Islet of Langerhans (tissue), 1 donor: Measurements from ENCODE around the gene TAF1C.
A peak's percentile ranks its signal among the peaks of the same experiment; 100 is the strongest.

Experiments
- FAIRE-seq: peaks from one replicate; lab custom pipeline; 2011; peaks lifted over from hg19 to GRCh38; lab: Jason Lieb, UNC

TAF1C gene

DNA sequence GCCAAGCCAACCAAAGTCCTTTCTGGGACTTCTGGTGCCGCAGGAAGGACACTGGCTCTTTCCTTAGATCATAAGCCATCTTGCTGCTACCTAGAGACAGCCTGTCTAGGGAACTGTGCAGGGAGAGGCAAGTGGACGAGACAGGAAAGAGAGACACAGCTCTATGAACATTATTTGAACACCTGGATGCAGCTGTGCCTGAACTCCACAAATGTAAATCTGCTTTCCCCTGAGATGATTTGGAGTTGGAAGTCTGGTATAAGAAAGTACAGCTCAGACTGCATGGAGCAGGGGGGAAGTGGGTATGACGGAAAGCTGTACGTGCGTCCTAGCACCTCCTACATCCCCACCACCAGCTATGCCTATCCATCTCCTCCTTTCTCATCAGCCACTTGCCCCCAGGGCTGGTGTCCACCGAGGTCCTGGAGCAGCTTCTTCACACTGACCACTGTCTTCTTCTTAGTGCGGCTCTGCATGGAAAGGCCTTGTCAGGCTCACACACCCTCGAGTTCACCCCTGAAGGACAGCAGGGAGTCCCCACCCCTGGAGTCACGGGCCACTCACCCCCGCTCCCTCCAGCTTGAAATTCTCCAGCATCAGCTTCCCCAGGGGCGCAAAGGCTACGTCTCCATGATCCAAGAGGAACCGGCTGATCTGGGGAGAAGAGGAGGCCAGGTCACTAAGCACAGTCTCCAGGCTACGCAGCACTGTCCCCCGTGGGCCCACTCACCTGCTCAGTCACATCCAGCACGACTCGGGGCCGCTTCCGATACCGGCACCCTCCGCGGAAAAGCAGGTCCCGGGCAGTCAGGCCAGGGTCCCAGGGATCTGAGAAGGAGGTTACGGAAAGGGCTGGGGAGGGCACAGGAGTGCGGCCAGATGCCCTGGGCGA lies 3.9 kb downstream of the TAF1C start:
- FAIRE-seq = no peak

GRCh38 chr16:84182104-84182503 lies 4.8 kb downstream of the TAF1C start:
- no peak for FAIRE-seq

- FAIRE-seq = no peak
Observed at GRCh38 chr16:84181144-84181915, 5.5 kb downstream of the TAF1C start.

- no peak for FAIRE-seq
Observed at GRCh38 chr16:84180519-84181140, 6.2 kb downstream of the TAF1C start.

DNA sequence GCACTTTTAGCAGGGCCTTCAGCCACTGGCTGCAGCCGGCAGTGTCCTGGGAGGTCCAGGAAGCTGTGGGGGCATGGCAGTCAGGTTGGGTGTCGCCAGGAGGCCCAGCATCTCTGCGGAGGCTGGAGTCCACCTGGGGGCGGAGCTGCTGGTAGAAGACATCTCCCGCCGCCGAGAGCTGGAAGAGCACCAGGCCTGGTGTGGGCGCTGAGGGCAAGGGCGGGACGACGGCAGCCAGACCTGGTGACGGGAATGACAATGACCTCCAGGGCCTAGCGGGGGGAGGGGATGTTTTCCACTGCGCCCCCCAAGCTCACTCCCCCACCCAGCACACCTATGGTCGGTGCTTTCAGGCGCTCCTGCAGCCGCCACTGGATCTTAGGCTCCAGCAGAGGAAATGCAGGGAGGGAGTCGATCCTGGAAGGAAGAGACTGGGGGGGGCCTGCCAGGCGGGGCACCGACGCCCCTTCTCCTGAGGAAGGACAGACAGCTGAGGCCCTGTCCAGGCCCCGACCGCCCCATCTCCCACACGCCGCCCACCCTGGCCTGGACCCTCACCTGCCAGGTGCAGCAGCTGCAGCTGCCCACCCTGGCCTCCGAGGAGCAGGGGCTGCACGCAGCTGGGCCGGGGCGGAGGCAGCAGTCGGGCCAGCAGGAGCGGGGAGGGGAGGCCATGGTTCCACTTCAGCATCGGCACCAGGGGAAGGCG lies 7.1 kb downstream of the TAF1C start:
- no peak for FAIRE-seq

DNA sequence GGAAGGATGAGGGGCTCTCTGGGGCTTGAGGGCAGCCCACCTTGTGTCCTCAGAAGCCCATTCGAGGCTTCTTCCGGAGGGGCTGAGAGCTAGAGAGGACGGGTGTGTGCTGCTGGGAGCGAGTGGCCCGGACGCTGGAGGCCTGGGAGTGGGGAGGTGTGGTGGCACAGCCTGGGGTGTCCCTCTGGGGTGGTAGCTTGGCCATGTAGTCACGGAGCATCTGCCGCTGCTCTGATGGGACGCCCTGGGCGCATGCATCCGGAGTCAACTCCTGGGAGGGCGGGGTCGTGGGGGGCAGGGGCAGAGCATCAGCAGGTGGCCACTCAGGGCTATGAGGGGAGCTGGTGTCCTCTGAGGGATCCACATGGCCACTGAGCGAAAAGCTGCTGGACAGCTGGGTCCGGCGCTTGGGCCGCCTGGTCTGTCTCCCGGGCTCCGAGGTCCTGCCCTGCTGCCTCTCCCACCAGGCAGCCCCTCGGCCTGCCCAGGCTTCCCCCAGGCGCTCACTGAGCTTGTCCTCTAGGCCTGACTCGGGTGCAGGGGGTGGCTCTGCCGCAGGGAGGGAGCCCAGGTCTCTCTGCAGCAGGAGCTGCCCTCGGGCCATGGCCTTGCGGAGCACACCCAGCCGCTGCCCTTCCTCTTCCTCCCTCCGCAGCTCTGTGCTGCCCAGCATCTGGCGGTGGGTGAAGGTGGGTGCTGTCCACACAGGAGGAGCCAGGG lies 7.8 kb downstream of the TAF1C start:
- no peak for FAIRE-seq

GRCh38 chr16:84178146-84178765 lies 8.6 kb downstream of the TAF1C start:
- no peak for FAIRE-seq

GRCh38 chr16:84177741-84178073 lies 9.2 kb downstream of the TAF1C start:
- no peak for FAIRE-seq

DNA sequence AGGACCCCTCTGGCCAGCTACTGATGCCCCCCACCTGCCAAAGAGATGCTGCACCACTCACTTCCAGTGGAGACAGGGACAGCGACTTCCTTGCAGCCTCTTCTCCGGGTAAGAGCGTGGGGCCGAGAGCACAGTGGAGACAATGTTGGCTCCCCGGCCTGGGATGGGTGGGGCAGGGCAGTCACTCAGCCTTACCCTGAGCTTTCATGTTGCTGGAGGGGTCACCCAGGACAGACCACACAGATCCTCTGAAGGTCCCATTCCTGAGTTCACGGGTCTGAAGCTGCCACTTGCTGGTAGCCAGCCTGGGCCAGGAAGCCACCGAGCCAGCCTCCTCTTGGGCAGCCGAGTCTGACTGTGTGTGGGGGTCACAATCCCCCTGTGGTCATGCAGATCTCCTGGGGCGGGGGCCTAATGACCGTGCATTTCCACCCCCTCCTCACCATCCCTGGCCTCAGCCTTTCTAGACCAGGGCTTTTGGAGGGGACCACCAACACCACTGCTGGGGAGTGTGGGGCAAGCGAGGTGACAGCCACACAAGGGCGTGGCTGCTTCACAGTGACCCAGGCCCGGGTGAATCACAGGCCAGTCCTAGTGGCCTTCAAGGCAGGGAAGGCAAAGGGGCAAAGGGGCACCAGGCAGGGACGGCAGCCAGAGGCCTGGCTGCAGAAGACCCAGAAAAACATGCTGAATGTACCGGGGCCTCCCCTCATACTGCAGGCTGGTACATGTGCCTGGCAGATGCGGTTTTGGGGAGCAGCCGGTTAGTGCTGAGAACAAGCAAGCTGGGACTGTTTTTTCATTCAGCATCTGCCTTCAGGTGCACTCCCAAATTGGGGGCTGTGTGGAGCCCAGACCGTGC lies 10.4 kb downstream of the TAF1C start:
- no peak for FAIRE-seq

GRCh38 chr16:84175350-84176081 lies 11.3 kb downstream of the TAF1C start:
- FAIRE-seq = peak; percentile 36

DNA sequence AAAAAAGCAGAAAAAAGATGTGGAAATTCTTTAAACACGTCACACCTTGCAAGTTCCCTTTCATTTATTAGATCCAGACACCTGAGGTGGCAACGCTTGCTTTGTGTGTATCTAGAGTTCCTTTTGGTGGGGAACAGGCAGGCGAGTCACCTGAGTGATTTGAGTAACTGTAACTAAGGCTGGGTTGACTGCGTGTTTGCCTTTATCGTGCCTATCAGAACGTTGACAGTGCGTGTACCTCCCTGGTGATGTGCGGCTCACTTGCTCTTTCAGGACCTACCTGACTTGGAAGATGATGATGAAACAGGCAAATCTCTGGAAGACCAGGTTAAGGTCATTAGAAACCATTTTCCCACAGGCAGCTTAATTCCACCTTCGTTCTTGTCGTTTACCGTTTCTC lies 12.5 kb downstream of the TAF1C start:
- no peak for FAIRE-seq

DNA sequence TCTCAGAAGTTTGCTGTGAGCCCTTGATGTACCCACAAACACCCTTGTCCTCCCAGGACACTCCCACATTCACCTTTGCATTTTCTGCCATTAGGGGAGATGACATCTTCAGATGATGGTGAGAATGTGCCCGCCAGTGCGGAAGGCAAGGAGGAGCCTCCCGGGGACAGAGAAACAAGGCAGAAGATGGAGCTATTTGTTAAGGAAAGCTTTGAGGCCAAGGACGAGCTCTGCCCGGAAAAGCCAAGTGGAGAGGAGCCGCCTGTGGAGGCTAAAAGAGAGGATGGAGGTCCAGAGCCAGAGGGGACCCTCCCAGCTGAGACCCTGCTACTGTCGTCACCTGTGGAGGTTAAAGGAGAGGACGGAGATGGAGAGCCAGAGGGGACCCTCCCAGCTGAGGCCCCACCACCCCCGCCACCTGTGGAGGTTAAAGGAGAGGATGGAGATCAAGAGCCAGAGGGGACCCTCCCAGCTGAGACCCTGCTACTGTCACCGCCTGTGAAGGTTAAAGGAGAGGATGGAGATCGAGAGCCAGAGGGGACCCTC lies 17.0 kb downstream of the TAF1C start:
- no peak for FAIRE-seq

- no peak for FAIRE-seq
Observed at GRCh38 chr16:84166796-84167695, 19.8 kb downstream of the TAF1C start.

DNA sequence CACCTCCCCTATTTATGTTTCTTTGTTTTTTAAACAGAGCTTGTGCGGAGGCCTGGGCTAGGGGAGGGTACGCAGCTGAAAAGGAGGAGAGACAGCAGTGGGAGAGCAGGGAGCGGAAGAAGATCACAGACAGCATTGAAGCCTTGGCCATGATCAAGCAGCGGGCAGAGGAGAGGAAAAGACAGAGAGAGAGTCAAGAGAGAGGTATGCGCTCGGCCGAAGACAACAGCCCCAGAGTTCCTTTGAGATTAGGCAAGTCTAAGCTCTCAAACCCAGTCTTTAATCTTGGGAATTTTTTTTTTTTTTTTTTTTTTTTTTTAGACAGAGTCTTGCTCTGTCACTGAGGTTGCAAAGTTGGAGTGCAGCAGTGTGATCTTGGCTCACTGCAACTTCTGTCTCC lies 21.1 kb downstream of the TAF1C start:
- no peak for FAIRE-seq

DNA sequence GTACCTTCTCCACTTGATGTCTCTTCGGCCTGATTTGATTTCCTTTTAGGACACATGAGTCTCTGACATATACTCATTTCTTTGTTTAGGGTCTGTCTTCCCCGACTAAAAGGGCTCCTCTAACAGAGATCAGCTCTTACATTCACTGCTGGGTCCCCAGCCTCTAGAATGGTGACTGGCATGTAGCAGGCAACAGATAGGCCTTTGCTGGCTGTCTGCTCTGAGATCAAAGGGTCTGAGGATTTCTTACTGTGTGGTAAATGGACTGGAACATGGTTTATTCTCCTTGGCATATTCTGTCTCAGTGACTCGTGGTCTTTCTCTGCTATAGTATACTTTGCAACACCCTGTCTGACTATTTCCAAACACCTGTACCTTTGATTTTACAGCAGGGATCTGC lies 25.1 kb downstream of the TAF1C start:
- FAIRE-seq = no peak

DNA sequence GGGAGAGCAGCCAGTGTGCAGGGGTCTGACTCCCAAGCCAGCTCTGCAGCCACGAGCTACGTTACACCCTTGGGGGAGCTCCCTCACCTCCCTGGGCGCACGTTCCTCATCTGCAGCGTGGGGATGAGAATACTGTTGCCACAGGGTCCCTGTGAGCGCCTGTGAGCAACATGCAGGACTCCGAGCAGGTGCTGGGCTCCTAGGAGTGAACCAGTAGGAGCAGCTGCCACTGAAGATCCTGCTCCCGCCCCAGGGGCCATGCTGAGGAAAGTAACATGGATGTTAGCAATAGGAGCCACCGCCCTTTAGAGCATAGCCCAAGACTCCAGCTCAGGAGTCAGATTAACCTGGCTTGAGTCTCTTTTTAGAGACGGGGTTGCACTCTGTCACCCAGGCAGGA lies 25.8 kb downstream of the TAF1C start:
- FAIRE-seq = no peak

GRCh38 chr16:84159800-84160199 lies 27.1 kb downstream of the TAF1C start:
- no peak for FAIRE-seq

GRCh38 chr16:84159007-84159406 lies 27.9 kb downstream of the TAF1C start:
- FAIRE-seq = no peak
